ENCODE measurements around the gene KLHL10.
A peak's percentile ranks its signal among the peaks of the same experiment; 100 is the strongest.

Gene KLHL10

DNA sequence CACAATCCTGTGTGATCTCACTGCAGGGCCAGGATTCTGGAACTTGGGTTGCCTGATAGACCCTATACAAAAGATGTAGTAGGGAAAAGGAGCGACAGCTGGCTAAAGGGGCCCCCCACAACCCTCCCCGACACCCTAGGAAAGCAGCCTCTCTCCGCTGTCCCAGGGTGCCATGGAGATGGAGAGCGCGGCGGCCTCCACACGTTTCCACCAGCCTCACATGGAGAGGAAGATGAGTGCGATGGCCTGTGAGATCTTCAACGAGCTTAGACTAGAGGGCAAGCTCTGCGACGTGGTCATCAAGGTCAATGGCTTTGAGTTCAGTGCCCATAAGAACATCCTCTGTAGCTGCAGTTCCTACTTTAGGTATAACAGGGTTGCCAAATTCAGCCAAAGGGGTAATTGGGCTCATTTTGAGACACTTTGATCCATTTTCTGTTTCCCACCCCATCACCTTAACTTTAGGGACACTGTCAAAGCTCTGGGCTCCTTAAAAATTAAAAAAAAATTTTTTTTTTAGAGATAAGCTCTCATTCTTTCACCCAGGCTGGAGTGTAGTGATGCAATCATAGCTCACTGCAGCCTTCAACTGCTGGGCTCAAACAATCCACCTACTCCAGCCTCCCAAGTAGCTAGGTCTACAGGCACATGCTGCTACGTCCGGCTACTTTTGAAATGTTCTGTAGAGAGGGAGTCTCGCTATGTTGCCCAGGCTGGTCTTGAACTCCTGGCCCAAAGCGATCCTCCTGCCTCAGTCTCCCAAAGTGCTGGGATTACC is at the start of gene KLHL10:
TSS of gene KLHL10 (plus strand) at position 65 of the 778 bp plus-strand sequence. CDS start at position 173, 108 bp downstream.
- DNase-seq: no peak

DNA sequence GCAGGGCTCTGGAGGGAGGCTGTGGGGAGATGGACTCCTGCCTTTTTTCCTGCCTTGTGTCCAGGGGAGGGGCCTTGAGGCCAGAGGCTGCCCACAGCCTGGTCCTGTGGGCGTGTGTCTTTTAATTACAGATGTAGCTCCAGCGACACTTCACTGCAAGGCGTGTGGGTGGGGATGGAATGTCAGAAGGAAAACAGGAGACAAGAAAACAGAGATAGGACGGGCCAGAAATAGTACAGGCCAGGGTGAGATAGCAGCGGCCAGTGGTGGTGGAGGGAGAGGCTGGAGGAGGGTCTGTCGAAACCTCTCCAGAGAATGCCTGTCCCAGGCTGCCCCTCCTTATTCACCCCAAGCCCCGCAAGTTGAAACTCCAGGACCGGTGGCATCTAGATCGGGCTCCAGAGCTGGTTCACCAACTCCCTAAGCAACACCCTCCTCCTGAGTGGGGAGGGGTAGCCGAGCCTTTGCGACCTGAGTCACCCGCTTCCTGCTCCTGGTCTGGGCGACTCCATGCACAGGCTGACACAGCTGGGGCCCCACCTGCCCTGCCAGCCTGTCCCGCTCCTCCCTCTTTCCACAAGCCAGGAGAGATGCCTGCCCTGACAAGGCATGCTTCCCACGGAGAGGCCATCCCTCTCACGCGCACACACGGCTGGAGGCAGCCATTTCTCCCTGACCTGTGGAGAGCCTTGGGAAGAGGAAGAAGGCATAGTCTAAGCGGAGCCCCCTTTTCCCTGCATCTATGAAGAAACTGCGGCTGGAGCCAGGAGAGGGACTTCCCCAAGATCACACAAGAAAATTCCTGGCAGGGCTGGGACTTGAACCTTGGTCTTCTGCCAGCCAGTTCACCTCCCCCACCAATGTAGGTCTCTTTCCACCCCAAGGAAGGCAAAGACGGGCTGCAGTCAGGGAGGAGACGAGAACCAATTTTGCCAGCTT is 44.5 kb upstream of the KLHL10 start:
- DNase-seq: no peak

GRCh38 chr17:41793784-41794539 is 43.7 kb upstream of the KLHL10 start:
- no peak for DNase-seq

GRCh38 chr17:41794540-41794975 is 43.1 kb upstream of the KLHL10 start:
- no peak for DNase-seq

DNA sequence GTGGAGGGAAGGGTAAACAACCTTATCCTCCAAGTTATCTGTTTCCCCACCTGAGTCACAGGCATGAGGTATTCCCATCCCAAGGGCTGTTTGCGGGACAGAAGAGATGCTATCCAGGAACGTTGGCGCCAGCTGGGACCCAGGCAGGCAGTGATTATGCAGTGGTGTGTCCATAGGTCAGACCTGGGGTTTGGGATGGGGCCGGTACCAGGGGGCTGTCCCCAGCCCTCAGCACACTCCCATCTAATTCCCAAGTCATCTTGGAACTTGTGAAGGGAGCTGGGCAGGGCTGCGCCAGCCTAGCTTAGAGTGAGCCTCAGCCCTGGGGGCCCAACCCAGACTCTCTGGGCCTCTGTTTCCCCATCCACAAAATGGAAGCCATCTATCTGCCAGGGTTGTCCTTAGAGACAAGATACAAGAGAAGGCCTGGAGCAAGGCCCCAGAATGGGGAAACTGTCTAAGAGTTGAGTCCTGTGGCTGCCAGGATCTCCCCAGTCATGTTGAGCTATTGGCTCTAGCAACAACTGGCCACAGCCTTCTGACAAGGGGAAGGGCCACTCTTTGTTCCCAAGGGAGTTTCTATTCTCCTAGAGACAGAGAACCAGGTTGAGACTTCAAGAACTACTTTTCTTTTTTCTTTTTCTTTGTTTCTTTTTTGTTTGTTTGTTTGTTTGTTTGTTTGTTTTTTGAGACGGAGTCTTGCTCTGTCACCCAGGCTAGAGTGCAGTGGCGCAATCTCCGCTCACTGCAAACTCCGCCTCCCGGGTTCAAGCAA is 41.3 kb upstream of the KLHL10 start:
- DNase-seq: no peak

GRCh38 chr17:41797377-41797776 is 40.2 kb upstream of the KLHL10 start:
- DNase-seq: no peak

- no peak for DNase-seq
Measured at GRCh38 chr17:41799366-41799765, 38.3 kb upstream of the KLHL10 start.

DNA sequence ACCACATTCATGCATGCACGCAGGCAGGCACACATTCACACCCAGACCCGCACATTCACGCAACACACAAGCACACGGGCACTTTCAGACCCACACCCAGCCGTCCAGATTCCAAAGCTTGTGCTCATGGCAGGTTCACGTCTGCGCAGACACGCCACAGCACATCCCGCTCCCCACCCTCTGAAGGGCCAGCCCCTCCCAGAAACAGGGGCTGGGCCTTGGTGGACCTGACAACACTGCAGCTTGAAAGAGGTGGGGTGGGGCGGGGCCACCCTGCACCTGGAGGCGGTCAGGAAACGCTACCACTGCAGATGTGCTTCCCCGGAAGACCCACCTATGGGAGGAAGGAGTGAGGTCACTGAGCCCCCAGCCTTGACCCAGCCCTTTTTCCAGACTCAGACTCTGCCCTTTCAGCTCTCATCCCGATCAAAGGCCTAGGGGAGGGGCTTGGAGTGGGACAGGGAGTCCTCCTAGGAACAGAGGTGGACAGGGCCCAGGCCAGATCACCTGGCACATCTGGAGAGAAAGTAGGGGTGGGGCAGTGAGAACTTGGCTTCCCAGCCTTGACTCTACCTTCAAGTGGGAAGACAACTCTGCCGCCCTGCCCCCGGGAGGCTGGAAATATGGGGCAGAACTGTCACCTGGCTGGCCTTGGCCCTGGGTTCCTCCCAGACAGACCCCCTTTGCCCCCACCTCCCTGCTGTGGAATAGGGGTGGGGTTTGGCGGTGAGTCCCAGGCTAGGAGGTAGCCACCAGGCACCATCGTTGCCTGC is 36.8 kb upstream of the KLHL10 start:
- peak; percentile 23 for DNase-seq

- DNase-seq: peak; percentile 58
Measured at GRCh38 chr17:41801374-41802271, 36.0 kb upstream of the KLHL10 start.

DNA sequence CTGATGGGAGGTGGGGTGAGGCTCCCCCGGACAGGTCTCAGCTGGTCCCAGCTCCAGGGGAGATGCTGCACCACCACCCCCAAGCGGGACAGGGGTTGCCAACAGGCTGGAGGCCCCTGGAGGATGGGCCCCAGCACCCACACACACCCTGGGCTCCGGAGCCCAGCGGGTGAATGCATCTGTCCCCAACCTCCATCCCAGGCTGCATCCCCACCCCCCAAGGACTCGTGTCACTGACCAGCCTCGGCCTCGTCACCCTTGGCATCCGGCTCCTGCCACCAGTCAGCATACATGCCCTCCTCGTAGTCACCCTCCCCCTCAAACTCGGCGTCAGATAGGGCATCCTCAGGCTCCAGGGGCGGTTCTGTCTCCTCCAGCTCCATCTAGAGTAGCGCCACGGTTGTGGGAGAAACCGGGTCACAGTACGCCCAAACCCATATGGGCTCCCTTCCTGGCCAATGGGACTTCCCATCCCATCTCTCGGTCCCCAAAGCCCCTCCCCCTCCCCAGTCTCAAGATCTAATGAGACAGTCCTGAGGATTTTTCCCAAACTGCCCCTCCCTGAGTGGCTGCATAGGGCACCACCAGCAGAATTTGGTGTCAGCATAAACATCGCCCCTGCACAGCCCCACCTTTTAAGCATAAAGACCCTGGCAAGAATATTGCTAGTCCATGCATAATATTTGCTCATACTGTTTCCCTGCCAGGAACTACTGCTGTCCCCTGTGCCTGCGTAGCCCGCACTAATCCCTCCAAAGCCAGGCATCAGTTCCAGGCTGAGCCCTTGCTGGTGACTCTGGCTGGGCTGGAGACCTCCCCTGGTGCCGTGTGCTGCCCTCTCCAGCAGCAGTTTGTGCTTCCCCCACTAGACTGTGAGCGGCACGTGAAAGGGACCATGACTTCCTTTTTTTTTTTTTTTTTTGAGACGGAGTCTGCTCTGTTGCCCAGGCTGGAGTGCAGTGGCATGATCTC is 34.3 kb upstream of the KLHL10 start:
- no peak for DNase-seq

DNA sequence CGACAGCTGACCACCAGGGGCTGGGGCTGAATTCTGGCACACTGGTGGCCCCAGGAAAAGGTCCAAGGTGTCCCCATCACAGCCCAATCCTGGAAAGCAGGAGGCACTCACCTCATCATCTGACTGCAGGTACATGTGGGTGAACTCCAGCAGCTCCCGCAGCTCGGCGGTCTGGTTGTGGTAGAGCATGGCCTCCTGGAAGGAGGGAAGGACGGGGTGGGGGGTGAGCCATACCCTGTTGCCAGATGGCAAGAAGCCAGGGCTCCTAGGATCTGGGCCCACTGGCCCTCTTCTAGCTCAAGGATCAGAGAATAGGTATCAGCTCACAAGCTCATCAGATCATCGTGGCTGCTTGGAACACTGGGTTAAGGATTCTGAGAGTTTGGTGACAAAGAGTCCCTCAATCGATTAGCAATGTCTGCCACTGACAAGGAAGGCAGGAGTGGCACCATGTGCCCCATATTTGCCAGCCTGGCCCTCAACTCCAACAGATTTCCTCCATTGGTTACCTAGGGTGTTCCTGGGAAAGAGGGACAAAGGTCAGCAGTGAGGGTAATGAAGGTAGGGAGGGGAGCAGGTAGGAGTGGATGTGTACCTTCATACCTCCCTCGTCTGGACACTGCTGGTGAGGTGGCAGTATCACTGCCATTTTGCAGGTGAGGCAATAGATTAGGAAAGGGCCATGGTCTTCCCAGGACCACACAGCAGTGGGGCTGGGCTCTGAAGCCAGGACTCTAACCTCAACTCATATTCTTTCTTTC is 30.8 kb upstream of the KLHL10 start:
- DNase-seq: no peak

DNA sequence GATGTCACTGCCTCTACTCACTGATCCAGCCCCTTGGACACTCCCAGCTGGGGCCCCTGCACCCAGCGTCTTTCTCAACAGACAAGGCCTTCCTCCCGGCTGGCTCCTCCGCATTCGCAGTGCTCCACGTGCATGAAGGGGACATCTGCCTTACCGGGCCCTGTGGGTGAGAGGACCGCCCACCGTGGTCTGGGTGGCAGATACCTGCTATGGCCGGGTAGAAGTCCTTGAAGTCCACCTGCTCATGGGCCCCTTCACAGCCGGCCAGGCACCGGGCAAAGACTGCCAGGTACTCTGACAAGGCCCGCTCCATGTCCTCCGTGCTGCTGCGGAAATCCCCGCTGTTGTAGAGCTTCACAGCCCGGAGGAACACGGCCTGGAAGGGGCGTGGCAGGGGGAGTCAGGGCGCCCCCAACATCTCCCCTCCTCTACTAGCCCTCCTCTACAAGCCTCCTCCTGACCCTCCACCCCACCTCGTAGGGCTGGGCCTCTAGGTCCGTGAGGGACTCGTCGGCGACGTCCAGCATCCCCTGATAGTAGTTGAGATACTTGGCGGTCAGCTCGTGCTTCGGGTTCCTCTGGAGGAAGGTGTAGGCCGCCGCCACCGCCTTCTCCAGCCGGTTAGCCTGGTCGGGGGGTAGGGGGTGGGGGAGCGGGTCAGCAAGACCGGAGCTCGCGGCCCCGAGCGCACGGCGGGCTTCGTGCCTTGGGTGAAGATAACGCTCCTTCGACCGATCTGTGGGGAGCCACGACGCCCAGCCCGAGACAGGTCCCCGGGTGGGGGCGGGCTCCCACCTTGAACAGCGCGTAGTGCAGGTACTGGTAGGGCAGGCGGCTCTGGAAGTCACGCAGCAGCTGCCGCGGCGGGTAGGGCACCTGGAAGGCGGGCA is 26.7 kb upstream of the KLHL10 start:
- DNase-seq: no peak

- DNase-seq: peak; percentile 72
Measured at GRCh38 chr17:41811549-41812380, 25.9 kb upstream of the KLHL10 start, which contains the start of gene P3H4. P3H4 (minus strand) TSS chr17:41811949; CDS start chr17:41811915, 34 bp downstream.

- DNase-seq: no peak
Measured at GRCh38 chr17:41812381-41813151, 25.1 kb upstream of the KLHL10 start, which contains the start of gene FKBP10. FKBP10 (plus strand) TSS chr17:41813004; CDS start chr17:41813035, 31 bp downstream.

- DNase-seq: no peak
Measured at GRCh38 chr17:41813152-41813680, 24.4 kb upstream of the KLHL10 start.

Data from CD4-positive, alpha-beta T cell treated with Interleukin-15 for 1 hour (primary cell).